Endodermal cell (in vitro differentiated cells): ENCODE measurements around the gene KIAA1671. TPM values are rescaled to one million over a fixed set of nuclear protein-coding genes. Genes with fewer than 3 reads are reported as not detected.

Source experiments
- DNase-seq: peaks from one replicate; pipeline ENCODE4 v3.0.0-alpha.2; 2017
- H3K27ac ChIP-seq: 2 replicates; pipeline ENCODE4 v1.5.1; 2013; ENCODE audit warnings: mild to moderate bottlenecking, low read depth, low read length, moderate library complexity
- H3K27me3 ChIP-seq: 2 replicates; pipeline ENCODE4 v1.6.1; 2013; ENCODE audit warnings: mild to moderate bottlenecking, low read length, moderate library complexity; ENCODE audit not compliant: insufficient read depth, control insufficient read depth, poor library complexity, severe bottlenecking
- H3K36me3 ChIP-seq: 2 replicates; pipeline ENCODE4 v1.7.0; 2013; ENCODE audit warnings: mild to moderate bottlenecking, low read length, moderate library complexity; ENCODE audit not compliant: control insufficient read depth, insufficient read depth
- H3K4me1 ChIP-seq: one replicate; pipeline ENCODE4 v1.7.0; 2013; ENCODE audit warnings: low read length; ENCODE audit not compliant: control insufficient read depth, insufficient read depth
- H3K4me3 ChIP-seq: 2 replicates; pipeline ENCODE4 v1.5.1; 2013; ENCODE audit warnings: mild to moderate bottlenecking, low read length, moderate library complexity
- H3K9ac ChIP-seq: 2 replicates; pipeline ENCODE4 v1.6.1; 2013; ENCODE audit warnings: mild to moderate bottlenecking, low read length, moderate library complexity; ENCODE audit not compliant: poor library complexity, severe bottlenecking; ENCODE audit errors: extremely low read depth
- H3K9me3 ChIP-seq: 2 replicates; pipeline ENCODE4 v1.6.1; 2013; ENCODE audit warnings: mild to moderate bottlenecking, low read length, moderate library complexity; ENCODE audit not compliant: control insufficient read depth
- H3K27ac Mint-ChIP-seq: 2 replicates; pipeline ENCODE4 v1.8.0; 2020; ENCODE audit warnings: mixed read lengths
- H3K27me3 Mint-ChIP-seq: 2 replicates; pipeline ENCODE4 v1.8.0; 2021; ENCODE audit warnings: mild to moderate bottlenecking, mixed read lengths; ENCODE audit not compliant: insufficient read depth
- H3K36me3 Mint-ChIP-seq: 2 replicates; pipeline ENCODE4 v1.8.0; 2020; ENCODE audit warnings: low read depth, mixed read lengths
- H3K4me1 Mint-ChIP-seq: 2 replicates; pipeline ENCODE4 v1.8.0; 2020; ENCODE audit warnings: mixed read lengths
- H3K4me3 Mint-ChIP-seq: 2 replicates; pipeline ENCODE4 v1.8.0; 2020; ENCODE audit warnings: mild to moderate bottlenecking, moderate library complexity, mixed read lengths
- H3K9me3 Mint-ChIP-seq: 2 replicates; pipeline ENCODE4 v1.8.0; 2020; ENCODE audit warnings: mild to moderate bottlenecking, mixed read lengths
- CTCF ChIP-seq: fragments of 200-600 bp; sonication (generic); conservative IDR thresholded peaks from 2 replicates; pipeline ENCODE4 v1.5.0; 2021; ENCODE audit warnings: antibody characterized with exemption, mild to moderate bottlenecking
- WGBS, 2 experiments: methylation state at CpG; one replicate each; pipeline versions ENCODE4 v1.1.5 to v1.1.7; 2013; ENCODE audit warnings: missing lambda C conversion rate in 2 of 2, mixed read lengths in 1 of 2; ENCODE audit not compliant: insufficient coverage in 1 of 2, insufficient read length in 1 of 2; 5-methylcytosine and 5-hydroxymethylcytosine counted together
- total RNA-seq, 2 donors: library from RNA; stranded (reverse); fragmentation: NEBNext Ultra II Directional in 1 of 2; extraction: Animal tissue kit (Norgen Biotek cat#: 25700) in 1 of 2; gene quantifications; 2 replicates in 1 of 2; 3 replicates in 1 of 2; pipeline ENCODE4 v1.2.1, GENCODE V29; 2021

The KIAA1671 gene
- total RNA-seq, 2 donors from 2014 or later = 38.8 to 43.7 TPM

- Mint-ChIP-seq H3K9me3 (no peaks in the 10 kb centered on the region), H3K36me3 (peaks cover 7% of the 10 kb centered on the region), H3K4me1 (peaks cover 2% of the 10 kb centered on the region), H3K4me3 (no peak overlapping the region), H3K27me3 (no peaks in the 10 kb centered on the region), H3K27ac (no peak overlapping the region)
- Histone ChIP-seq H3K9ac (no peak overlapping the region), H3K36me3 (no peaks in the 10 kb centered on the region), H3K27ac (no peak overlapping the region), H3K4me3 (no peak overlapping the region), H3K27me3 (no peaks in the 10 kb centered on the region), H3K9me3 (no peaks in the 10 kb centered on the region), H3K4me1 (no peaks in the 10 kb centered on the region)
- no peak for TF ChIP-seq CTCF
- WGBS, 2 experiments = 83 to 85% methylated on average over 3 to 9 of the region's 9 CpGs
- peak; percentile 52 for DNase-seq
Measured at GRCh38 chr22:25166266-25167040, 213.9 kb downstream of the KIAA1671 start.

- H3K9me3 Mint-ChIP-seq = no peaks in the 10 kb centered on the region
Measured at GRCh38 chr22:25167082-25167481, 214.6 kb downstream of the KIAA1671 start.

GRCh38 chr22:25167834-25168601 lies 215.5 kb downstream of the KIAA1671 start:
- H3K4me3 Mint-ChIP-seq = no peak overlapping the region
- peaks cover 3% of the 10 kb centered on the region for H3K36me3 ChIP-seq
- WGBS, 2 experiments = 87 to 100% methylated on average over 10 to 14 of the region's 14 CpGs
- H3K4me3 ChIP-seq = no peak overlapping the region
- peaks cover 2% of the 10 kb centered on the region for H3K4me1 Mint-ChIP-seq
- H3K9ac ChIP-seq = no peak overlapping the region
- H3K27ac ChIP-seq = no peak overlapping the region
- H3K27me3 ChIP-seq = no peaks in the 10 kb centered on the region
- DNase-seq = no peak
- no peaks in the 10 kb centered on the region for H3K9me3 ChIP-seq
- no peaks in the 10 kb centered on the region for H3K4me1 ChIP-seq
- H3K9me3 Mint-ChIP-seq = no peaks in the 10 kb centered on the region
- no peak overlapping the region for H3K27ac Mint-ChIP-seq
- no peak for TF ChIP-seq CTCF
- no peaks in the 10 kb centered on the region for H3K27me3 Mint-ChIP-seq
- H3K36me3 Mint-ChIP-seq = peaks cover 15% of the 10 kb centered on the region

More at GRCh38 chr22:25167082-25167481, 214.6 kb downstream of the KIAA1671 start:
- H3K36me3 ChIP-seq = no peaks in the 10 kb centered on the region
- no peaks in the 10 kb centered on the region for H3K9me3 ChIP-seq
- no peaks in the 10 kb centered on the region for H3K27me3 ChIP-seq
- Mint-ChIP-seq H3K4me1 (peaks cover 2% of the 10 kb centered on the region), H3K27ac (no peak overlapping the region), H3K27me3 (no peaks in the 10 kb centered on the region), H3K36me3 (peaks cover 11% of the 10 kb centered on the region), H3K4me3 (no peak overlapping the region)
- H3K4me3 ChIP-seq = no peak overlapping the region
- TF ChIP-seq CTCF = no peak
- H3K9ac ChIP-seq = no peak overlapping the region
- no peak overlapping the region for H3K27ac ChIP-seq
- 90 to 92% methylated on average over 7 of the region's 7 CpGs for WGBS, 2 experiments
- no peaks in the 10 kb centered on the region for H3K4me1 ChIP-seq
- peak; percentile 45 for DNase-seq
